ENCODE measurements around the gene LRRK1.

DNA sequence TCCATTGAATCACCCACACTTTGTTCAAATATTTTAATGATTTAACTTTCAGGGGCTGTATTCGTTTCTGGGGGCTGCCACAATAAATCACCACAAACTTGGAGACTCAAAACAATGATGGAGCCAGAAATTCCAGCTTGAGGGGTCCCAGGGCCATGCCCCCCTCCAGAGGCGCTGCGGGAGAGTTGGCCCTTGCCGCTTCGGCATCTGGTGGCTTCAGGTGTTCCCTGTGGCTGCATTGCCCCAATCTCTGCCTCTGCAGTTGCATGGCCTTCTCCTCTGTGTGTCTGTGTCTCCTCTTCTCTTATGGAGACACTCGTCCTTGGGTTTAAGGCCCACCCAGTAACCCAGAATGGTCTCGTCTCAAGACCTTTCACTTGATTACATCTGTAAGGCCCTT lies 187.9 kb downstream of the LRRK1 start:
- no peak for TF ChIP-seq POLR2AphosphoS5 (IDR thresholded peaks at IDR 0.05)
- TF ChIP-seq, protein P1, sequence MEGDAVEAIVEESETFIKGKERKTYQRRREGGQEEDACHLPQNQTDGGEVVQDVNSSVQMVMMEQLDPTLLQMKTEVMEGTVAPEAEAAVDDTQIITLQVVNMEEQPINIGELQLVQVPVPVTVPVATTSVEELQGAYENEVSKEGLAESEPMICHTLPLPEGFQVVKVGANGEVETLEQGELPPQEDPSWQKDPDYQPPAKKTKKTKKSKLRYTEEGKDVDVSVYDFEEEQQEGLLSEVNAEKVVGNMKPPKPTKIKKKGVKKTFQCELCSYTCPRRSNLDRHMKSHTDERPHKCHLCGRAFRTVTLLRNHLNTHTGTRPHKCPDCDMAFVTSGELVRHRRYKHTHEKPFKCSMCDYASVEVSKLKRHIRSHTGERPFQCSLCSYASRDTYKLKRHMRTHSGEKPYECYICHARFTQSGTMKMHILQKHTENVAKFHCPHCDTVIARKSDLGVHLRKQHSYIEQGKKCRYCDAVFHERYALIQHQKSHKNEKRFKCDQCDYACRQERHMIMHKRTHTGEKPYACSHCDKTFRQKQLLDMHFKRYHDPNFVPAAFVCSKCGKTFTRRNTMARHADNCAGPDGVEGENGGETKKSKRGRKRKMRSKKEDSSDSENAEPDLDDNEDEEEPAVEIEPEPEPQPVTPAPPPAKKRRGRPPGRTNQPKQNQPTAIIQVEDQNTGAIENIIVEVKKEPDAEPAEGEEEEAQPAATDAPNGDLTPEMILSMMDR (IDR thresholded peaks at IDR 0.05): no peak
